IMR-90 (cell line): ENCODE results near the gene SIAH2. TPM values are rescaled to one million over a fixed set of nuclear protein-coding genes. Genes with fewer than 3 reads are reported as not detected.

ENCODE experiments used
- ATAC-seq: fragments of 200-7000 bp; cut with Tn5 transposase; 2 replicates; pipeline ENCODE4 v1.9.1; 2020; ENCODE audit warnings: low read depth, mild to moderate bottlenecking, moderate library complexity
- BruUV-seq: library from RNA; stranded (reverse); fragments of 400-500 nt; replicated peaks from 2 replicates; lab custom pipeline; 2021; lab: Mats Ljungman, UMichigan
- CTCF ChIA-PET: fragments of 300-600 bp; formaldehyde crosslinking; extraction: SDS; loops from one replicate; lab custom pipeline; 2021; ENCODE audit warnings: antibody characterized with exemption; lab: Yijun Ruan, JAX
- POLR2A ChIA-PET: fragments of 300-600 bp; sonication (Branson Sonifier 250); formaldehyde crosslinking; loops from one replicate; lab custom pipeline; 2022; ENCODE audit warnings: antibody characterized with exemption; ENCODE audit not compliant: unreplicated experiment; lab: Charles Lee
- DNase-seq: peaks from one replicate; pipeline ENCODE4 v3.0.0; 2013
- H2AFZ ChIP-seq: replicated peaks from 2 replicates; pipeline ENCODE3; 2013; ENCODE audit warnings: low read length, mild to moderate bottlenecking; ENCODE audit not compliant: poor library complexity
- H2AK5ac ChIP-seq: 2 replicates; pipeline ENCODE4 v1.6.1; 2013; ENCODE audit warnings: low read depth, low read length, inconsistent platforms
- H2AK9ac ChIP-seq: replicated peaks from 2 replicates; pipeline ENCODE3; 2013; ENCODE audit warnings: mild to moderate bottlenecking, low read depth, low read length, moderate library complexity; ENCODE audit not compliant: poor library complexity
- H2BK120ac ChIP-seq: 2 replicates; pipeline ENCODE4 v1.6.1; 2013; ENCODE audit warnings: low read depth, low read length, inconsistent platforms
- H2BK15ac ChIP-seq: 3 replicates; pipeline ENCODE4 v1.6.1; 2013; ENCODE audit warnings: low read depth, low read length, inconsistent platforms
- H2BK20ac ChIP-seq: 2 replicates; pipeline ENCODE4 v1.6.1; 2013; ENCODE audit warnings: low read depth, mild to moderate bottlenecking, inconsistent platforms, low read length, moderate library complexity
- H2BK5ac ChIP-seq: 2 replicates; pipeline ENCODE4 v1.6.1; 2013; ENCODE audit warnings: mild to moderate bottlenecking, low read depth, low read length, inconsistent platforms; ENCODE audit not compliant: poor library complexity, severe bottlenecking
- H3K14ac ChIP-seq: replicated peaks from 2 replicates; pipeline ENCODE4 v1.6.1; 2013; ENCODE audit warnings: low read depth, low read length, inconsistent platforms
- H3K18ac ChIP-seq: 2 replicates; pipeline ENCODE4 v1.6.1; 2013; ENCODE audit warnings: low read depth, low read length, control low read depth
- H3K23ac ChIP-seq: 2 replicates; pipeline ENCODE4 v1.6.1; 2013; ENCODE audit warnings: low read depth, low read length, inconsistent platforms
- H3K27ac ChIP-seq: 2 replicates; pipeline ENCODE4 v1.5.1; 2013; ENCODE audit warnings: mild to moderate bottlenecking, control low read depth, low read length; ENCODE audit not compliant: insufficient read depth
- H3K27me3 ChIP-seq: 2 replicates; pipeline ENCODE4 v1.6.1; 2013; ENCODE audit warnings: low read length; ENCODE audit not compliant: control insufficient read depth, insufficient read depth
- H3K36me3 ChIP-seq: 2 replicates; pipeline ENCODE4 v1.6.1; 2013; ENCODE audit warnings: low read length, mixed read lengths; ENCODE audit not compliant: control insufficient read depth, insufficient read depth
- H3K4ac ChIP-seq: 2 replicates; pipeline ENCODE4 v1.6.1; 2013; ENCODE audit warnings: low read depth, low read length, inconsistent platforms
- H3K4me1 ChIP-seq: 2 replicates; pipeline ENCODE4 v1.6.1; 2013; ENCODE audit warnings: low read length, mixed read lengths; ENCODE audit not compliant: control insufficient read depth, insufficient read depth
- H3K4me2 ChIP-seq: 2 replicates; pipeline ENCODE4 v1.6.1; 2013; ENCODE audit warnings: low read depth, mild to moderate bottlenecking, control low read depth, low read length, moderate library complexity
- H3K4me3 ChIP-seq: 2 replicates; pipeline ENCODE4 v1.5.1; 2013; ENCODE audit warnings: low read depth, mild to moderate bottlenecking, control low read depth, low read length, moderate library complexity; ENCODE audit not compliant: insufficient read depth
- H3K56ac ChIP-seq: 2 replicates; pipeline ENCODE4 v1.6.1; 2013; ENCODE audit warnings: low read length, inconsistent platforms; ENCODE audit not compliant: insufficient read depth; ENCODE audit errors: extremely low read depth
- H3K79me1 ChIP-seq, 2 experiments: 2 replicates each; pipeline ENCODE4 v1.6.1; 2013; ENCODE audit warnings: low read length in 2 of 2, inconsistent platforms in 1 of 2, low read depth in 1 of 2
- H3K9ac ChIP-seq: 2 replicates; pipeline ENCODE4 v1.6.1; 2013; ENCODE audit warnings: low read depth, low read length, control low read depth
- H3K9me1 ChIP-seq: 2 replicates; pipeline ENCODE4 v1.6.1; 2013; ENCODE audit warnings: low read length, inconsistent platforms; ENCODE audit not compliant: insufficient read depth
- H3K9me3 ChIP-seq: 2 replicates; pipeline ENCODE4 v1.6.1; 2013; ENCODE audit warnings: low read length; ENCODE audit not compliant: control insufficient read depth, insufficient read depth
- H4K20me1 ChIP-seq: 2 replicates; pipeline ENCODE4 v1.6.1; 2013; ENCODE audit warnings: low read length, inconsistent platforms; ENCODE audit not compliant: insufficient read depth
- H4K5ac ChIP-seq: 2 replicates; pipeline ENCODE4 v1.6.1; 2013; ENCODE audit warnings: mild to moderate bottlenecking, low read depth, low read length, control low read depth
- H4K8ac ChIP-seq, 2 experiments: 2 replicates each; pipeline ENCODE4 v1.6.1; 2013; ENCODE audit warnings: low read depth in 2 of 2, low read length in 2 of 2, control low read depth in 1 of 2, inconsistent platforms in 1 of 2
- H4K91ac ChIP-seq: 2 replicates; pipeline ENCODE4 v1.6.1; 2013; ENCODE audit warnings: low read depth, low read length, inconsistent platforms; ENCODE audit not compliant: insufficient read depth
- FOS ChIP-seq: fragments of 150-350 bp; IDR thresholded peaks from 2 replicates; pipeline ENCODE4 v1.6.1; 2016; ENCODE audit warnings: low read depth, low read length
- MAFK ChIP-seq: IDR thresholded peaks from 2 replicates; pipeline ENCODE4 v1.6.1; 2012; ENCODE audit warnings: low read depth, low read length, improper control_type of control experiment
- MXI1 ChIP-seq: IDR thresholded peaks from 2 replicates; pipeline ENCODE4 v1.6.1; 2012; ENCODE audit warnings: low read depth, mild to moderate bottlenecking, low read length, moderate library complexity, borderline replicate concordance
- RFX5 ChIP-seq: IDR thresholded peaks from 2 replicates; pipeline ENCODE4 v1.8.0; 2012; ENCODE audit warnings: low read depth, mild to moderate bottlenecking, low read length, moderate library complexity
- WGBS, 2 experiments: methylation state at CpG; one replicate each; pipeline versions ENCODE4 v1.1.5 to v1.1.7; 2013; ENCODE audit warnings: missing lambda C conversion rate in 2 of 2; ENCODE audit not compliant: insufficient read length in 1 of 2; ENCODE audit errors: extremely low coverage in 2 of 2; 5-methylcytosine and 5-hydroxymethylcytosine counted together
- dilution Hi-C: fragments of 300-500 bp; cut with HindIII; formaldehyde crosslinking; loops from one replicate; pipeline ENCODE4 v1.14.3; 2018; ENCODE audit warnings: low sequenced_read_pairs; ENCODE audit not compliant: unreplicated experiment
- in situ Hi-C: fragments of 300-500 bp; cut with MboI; formaldehyde crosslinking; loops from 3 replicates; pipeline ENCODE4 v1.14.3; 2019; ENCODE audit warnings: low sequenced_read_pairs, inconsistent platforms, mixed read lengths
- intact Hi-C: fragments of 100-400 bp; cut with micrococcal nuclease; formaldehyde crosslinking; loops from 2 replicates; pipeline ENCODE4 v1.10.0; 2022
- polyA plus RNA-seq, 3 experiments: library from polyadenylated mRNA; depleted of rRNA; stranded (reverse); fragments of >200 nt; gene quantifications; 2 replicates each; pipeline ENCODE4 v1.2.3, GENCODE V29; 2012; ENCODE audit warnings: low replicate concordance in 1 of 3
- total RNA-seq: library from RNA; depleted of rRNA; stranded (reverse); fragments of >200 nt; gene quantifications from 2 replicates; pipeline ENCODE4 v1.2.3, GENCODE V29; 2012
- TF ChIP-seq, protein P1 (sequence below): conservative IDR thresholded peaks from 2 replicates; pipeline ENCODE4 v1.5.1; 2012; ENCODE audit warnings: mild to moderate bottlenecking, low read depth, low read length, improper control_type of control experiment

The SIAH2 gene
- total and polyA plus RNA-seq, 2 of the 4 experiments (the other 2 are of a cell fraction), result 24.7 to 61.8 TPM

DNA sequence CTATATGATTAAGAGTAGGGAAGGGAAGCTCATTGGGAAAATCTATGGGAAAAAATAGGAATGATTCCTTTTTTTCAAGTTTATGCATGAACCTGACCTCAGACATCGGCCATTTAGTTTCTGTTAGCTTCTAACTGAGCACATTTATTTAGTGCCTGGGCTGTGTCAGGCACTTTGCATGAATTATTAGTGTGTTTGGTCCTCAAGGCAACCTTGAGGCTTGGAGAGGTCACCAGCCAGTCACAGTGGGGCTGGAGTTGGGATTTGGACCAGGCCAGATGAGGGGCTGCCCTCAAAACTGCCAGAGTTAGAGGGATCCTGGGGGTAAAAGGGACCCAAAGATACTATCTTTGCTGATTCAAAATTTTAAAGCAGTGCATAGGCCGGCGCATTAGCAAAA lies 8.1 kb downstream of the SIAH2 start:
- no peak overlapping the region for H4K5ac ChIP-seq
- no peak overlapping the region for H2AK5ac ChIP-seq
- peaks cover 12% of the 10 kb centered on the region for H3K4me1 ChIP-seq
- H3K56ac ChIP-seq, result no peak overlapping the region
- H3K4me2 ChIP-seq, result no peak overlapping the region
- ChIA-PET CTCF (no interaction called here), POLR2A (no interaction called here)
- DNase-seq (no peak), ATAC-seq (no peak)
- H2BK120ac ChIP-seq, result no peak overlapping the region
- no peak overlapping the region for H2BK15ac ChIP-seq
- in situ Hi-C loops (no loop called here), dilution Hi-C loops (no loop called here), intact Hi-C loops (no loop called here)
- no peak overlapping the region for H3K4ac ChIP-seq
- peaks cover 27 to 77% of the 10 kb centered on the region in 2 experiments for H3K79me1 ChIP-seq
- H3K27ac ChIP-seq, result no peak overlapping the region
- BruUV-seq, result no TSS peak
- H3K36me3 ChIP-seq, result peaks cover 9% of the 10 kb centered on the region
- H4K91ac ChIP-seq, result no peak overlapping the region
- H3K9me1 ChIP-seq, result peaks cover 15% of the 10 kb centered on the region; the same call in 1 of the 2 replicates
- no peak overlapping the region for H4K8ac ChIP-seq
- H3K9ac ChIP-seq, result no peak overlapping the region
- no peak overlapping the region for H3K4me3 ChIP-seq
- 0 out of 2 replicates have a peak overlapping the region, but pooled peaks have one; percentile 43 for H3K14ac ChIP-seq
- TF ChIP-seq, protein P1, sequence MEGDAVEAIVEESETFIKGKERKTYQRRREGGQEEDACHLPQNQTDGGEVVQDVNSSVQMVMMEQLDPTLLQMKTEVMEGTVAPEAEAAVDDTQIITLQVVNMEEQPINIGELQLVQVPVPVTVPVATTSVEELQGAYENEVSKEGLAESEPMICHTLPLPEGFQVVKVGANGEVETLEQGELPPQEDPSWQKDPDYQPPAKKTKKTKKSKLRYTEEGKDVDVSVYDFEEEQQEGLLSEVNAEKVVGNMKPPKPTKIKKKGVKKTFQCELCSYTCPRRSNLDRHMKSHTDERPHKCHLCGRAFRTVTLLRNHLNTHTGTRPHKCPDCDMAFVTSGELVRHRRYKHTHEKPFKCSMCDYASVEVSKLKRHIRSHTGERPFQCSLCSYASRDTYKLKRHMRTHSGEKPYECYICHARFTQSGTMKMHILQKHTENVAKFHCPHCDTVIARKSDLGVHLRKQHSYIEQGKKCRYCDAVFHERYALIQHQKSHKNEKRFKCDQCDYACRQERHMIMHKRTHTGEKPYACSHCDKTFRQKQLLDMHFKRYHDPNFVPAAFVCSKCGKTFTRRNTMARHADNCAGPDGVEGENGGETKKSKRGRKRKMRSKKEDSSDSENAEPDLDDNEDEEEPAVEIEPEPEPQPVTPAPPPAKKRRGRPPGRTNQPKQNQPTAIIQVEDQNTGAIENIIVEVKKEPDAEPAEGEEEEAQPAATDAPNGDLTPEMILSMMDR, result no peak
- TF ChIP-seq FOS (no peak), MAFK (no peak), MXI1 (no peak), RFX5 (no peak)
- no peak overlapping the region for H2BK20ac ChIP-seq
- no peak overlapping the region for H3K18ac ChIP-seq
- no peak overlapping the region for H2BK5ac ChIP-seq
- H2AFZ ChIP-seq, result no peak overlapping the region
- H3K27me3 ChIP-seq, result no peaks in the 10 kb centered on the region
- 100% methylated on average over 1 of the region's 3 CpGs; no CpG with 5 or more reads in 1 of the 2 experiments for WGBS, 2 experiments
- no peaks in the 10 kb centered on the region for H3K9me3 ChIP-seq
- peaks cover 62% of the 10 kb centered on the region for H4K20me1 ChIP-seq
- no peak overlapping the region for H3K23ac ChIP-seq
- H2AK9ac ChIP-seq, result no peak overlapping the region
